Karpas-422 (cell line): ENCODE results near the gene DDX50. TPM values are rescaled to one million over a fixed set of nuclear protein-coding genes. Genes with fewer than 3 reads are reported as not detected.
"Not testable (repeated sequence)": the region's sequence is repeated elsewhere in the genome, so short reads cannot be mapped to it uniquely, and the experiment has no call there.

Experiments used
- DNase-seq: peaks from one replicate; pipeline ENCODE4 v3.0.0-alpha.2; 2015
- H2AFZ ChIP-seq: fragments of 200-600 bp; sonication (generic); 2 replicates; pipeline ENCODE4 v1.6.1; 2014; ENCODE audit warnings: antibody characterized with exemption, low read length, mixed read lengths
- H3K27ac ChIP-seq: fragments of 200-600 bp; sonication (generic); 2 replicates; pipeline ENCODE4 v1.5.1; 2014; ENCODE audit warnings: mild to moderate bottlenecking, low read length, moderate library complexity
- H3K27me3 ChIP-seq: fragments of 200-600 bp; sonication (generic); 2 replicates; pipeline ENCODE4 v1.6.1; 2014; ENCODE audit warnings: low read length, mixed read lengths
- H3K36me3 ChIP-seq: fragments of 200-600 bp; sonication (generic); 2 replicates; pipeline ENCODE4 v1.6.1; 2014; ENCODE audit warnings: low read length, mixed read lengths; ENCODE audit not compliant: insufficient read depth
- H3K4me1 ChIP-seq: fragments of 200-600 bp; sonication (generic); 2 replicates; pipeline ENCODE4 v1.6.1; 2014; ENCODE audit warnings: mild to moderate bottlenecking, low read length, mixed read lengths
- H3K4me2 ChIP-seq: fragments of 200-600 bp; sonication (generic); 2 replicates; pipeline ENCODE4 v1.6.1; 2014; ENCODE audit warnings: low read length, low read depth, mild to moderate bottlenecking; ENCODE audit not compliant: poor library complexity, severe bottlenecking
- H3K4me3 ChIP-seq: fragments of 200-600 bp; sonication (generic); 2 replicates; pipeline ENCODE4 v1.5.1; 2014; ENCODE audit warnings: mild to moderate bottlenecking, antibody characterized with exemption, low read length, mixed read lengths
- H3K79me2 ChIP-seq: fragments of 200-600 bp; sonication (generic); 2 replicates; pipeline ENCODE4 v1.6.1; 2014; ENCODE audit warnings: mild to moderate bottlenecking, low read length, mixed read lengths
- H3K9ac ChIP-seq: fragments of 200-600 bp; sonication (generic); 2 replicates; pipeline ENCODE4 v1.6.0; 2014; ENCODE audit warnings: low read length
- H3K9me2 ChIP-seq: fragments of 200-600 bp; sonication (generic), shearing (Covaris generic); replicated peaks from 2 replicates; pipeline ENCODE4 v1.6.0; 2014; ENCODE audit warnings: mild to moderate bottlenecking, low read length, moderate library complexity; ENCODE audit not compliant: insufficient read depth
- H3K9me3 ChIP-seq: fragments of 300-700, 200-600 bp; sonication (generic); 2 replicates; pipeline ENCODE4 v1.6.1; 2014; ENCODE audit warnings: low read length, mixed read lengths
- H4K20me1 ChIP-seq: fragments of 200-600 bp; sonication (generic); 2 replicates; pipeline ENCODE4 v1.6.1; 2014; ENCODE audit warnings: mild to moderate bottlenecking, antibody characterized with exemption, low read length, low read depth; ENCODE audit not compliant: insufficient read depth
- total RNA-seq: library from RNA; depleted of rRNA; stranded (reverse); fragments of >200 nt; shearing (Covaris generic); gene quantifications from 2 replicates; pipeline ENCODE4 v1.2.3, GENCODE V29; 2014; ENCODE audit warnings: low replicate concordance

The DDX50 gene
- total RNA-seq, 1 experiment from 2014 or later = 48.3 TPM

- H3K27me3 ChIP-seq = no peaks in the 10 kb centered on the region
- H3K36me3 ChIP-seq = peaks cover 33% of the 10 kb centered on the region
- H3K9ac ChIP-seq = peak overlapping the region; percentile 95
- peak overlapping the region; percentile 88 for H3K27ac ChIP-seq
- peak overlapping the region; percentile 92 for H3K4me3 ChIP-seq
- H4K20me1 ChIP-seq = peaks cover 33% of the 10 kb centered on the region
- DNase-seq = peak; percentile 79
- no peaks in the 10 kb centered on the region for H3K9me2 ChIP-seq
- H3K4me1 ChIP-seq = peaks cover 26% of the 10 kb centered on the region
- peak overlapping the region; percentile 86 for H3K4me2 ChIP-seq
- H3K9me3 ChIP-seq = no peaks in the 10 kb centered on the region
- peaks cover 62% of the 10 kb centered on the region for H3K79me2 ChIP-seq
- H2AFZ ChIP-seq = peak overlapping the region; percentile 19; the same call in 1 of the 2 replicates
These were observed 54.3 kb downstream of the DDX50 start for GRCh38 chr10:68955355-68955831.

GRCh38 chr10:68955832-68956532 is 54.9 kb downstream of the DDX50 start, which contains the start of gene DDX21:
Gene DDX21 (plus strand): TSS chr10:68956170. CDS start chr10:68956226, 56 bp downstream.
- DNase-seq = peak; percentile 98

GRCh38 chr10:68957284-68957615 is 56.1 kb downstream of the DDX50 start:
- DNase-seq = peak; percentile 43
- H3K9ac ChIP-seq = peak overlapping the region; percentile 95
- H3K4me2 ChIP-seq = peak overlapping the region; percentile 86
- no peaks in the 10 kb centered on the region for H3K9me2 ChIP-seq
- peak overlapping the region; percentile 88 for H3K27ac ChIP-seq
- H3K4me3 ChIP-seq = peak overlapping the region; percentile 92
- no peaks in the 10 kb centered on the region for H3K9me3 ChIP-seq
- H4K20me1 ChIP-seq = peaks cover 43% of the 10 kb centered on the region
- peaks cover 26% of the 10 kb centered on the region for H3K4me1 ChIP-seq
- no peak overlapping the region for H2AFZ ChIP-seq
- H3K79me2 ChIP-seq = peaks cover 81% of the 10 kb centered on the region
- H3K27me3 ChIP-seq = no peaks in the 10 kb centered on the region
- H3K36me3 ChIP-seq = peaks cover 50% of the 10 kb centered on the region

More at GRCh38 chr10:68955832-68956532, 54.9 kb downstream of the DDX50 start, which contains the start of gene DDX21:
- H3K27me3 ChIP-seq = no peaks in the 10 kb centered on the region
- peaks cover 38% of the 10 kb centered on the region for H3K36me3 ChIP-seq
- peak within 1 kb of the TSS; percentile 88 for H3K27ac ChIP-seq
- H2AFZ ChIP-seq = peak within 1 kb of the TSS; percentile 19; the same call in 1 of the 2 replicates
- H3K79me2 ChIP-seq = peaks cover 68% of the 10 kb centered on the region
- peak within 1 kb of the TSS; percentile 86 for H3K4me2 ChIP-seq
- peak within 1 kb of the TSS; percentile 92 for H3K4me3 ChIP-seq
- H4K20me1 ChIP-seq = peaks cover 34% of the 10 kb centered on the region
- no peaks in the 10 kb centered on the region for H3K9me3 ChIP-seq
- H3K9me2 ChIP-seq = no peaks in the 10 kb centered on the region
- peaks cover 26% of the 10 kb centered on the region for H3K4me1 ChIP-seq
- H3K9ac ChIP-seq = peak within 1 kb of the TSS; percentile 95

GRCh38 chr10:68957654-68958053 is 56.5 kb downstream of the DDX50 start:
- Histone ChIP-seq H3K9me3 (no peaks in the 10 kb centered on the region), H3K4me1 (peaks cover 26% of the 10 kb centered on the region), H4K20me1 (peaks cover 46% of the 10 kb centered on the region), H3K4me3 (peak overlapping the region; percentile 92), H3K79me2 (peaks cover 85% of the 10 kb centered on the region), H2AFZ (no peak overlapping the region), H3K4me2 (peak overlapping the region; percentile 86), H3K27me3 (no peaks in the 10 kb centered on the region), H3K36me3 (peaks cover 54% of the 10 kb centered on the region), H3K27ac (peak overlapping the region; percentile 88), H3K9me2 (no peaks in the 10 kb centered on the region), H3K9ac (peak overlapping the region; percentile 95)
- DNase-seq = no peak

- Histone ChIP-seq H2AFZ (no peak overlapping the region), H3K4me2 (no peak overlapping the region), H3K79me2 (peaks cover 88% of the 10 kb centered on the region), H3K27ac (no peak overlapping the region), H3K4me1 (peaks cover 21% of the 10 kb centered on the region), H3K27me3 (no peaks in the 10 kb centered on the region), H3K36me3 (peaks cover 62% of the 10 kb centered on the region), H3K9me3 (no peaks in the 10 kb centered on the region), H3K4me3 (no peak overlapping the region), H4K20me1 (peaks cover 52% of the 10 kb centered on the region), H3K9ac (no peak overlapping the region), H3K9me2 (no peaks in the 10 kb centered on the region)
- no peak for DNase-seq
These were observed 58.8 kb downstream of the DDX50 start for GRCh38 chr10:68959695-68960527.

- Histone ChIP-seq H2AFZ (no peak overlapping the region), H3K36me3 (peaks cover 78% of the 10 kb centered on the region), H3K4me2 (no peak overlapping the region), H3K27me3 (no peaks in the 10 kb centered on the region), H3K9ac (no peak overlapping the region), H3K27ac (no peak overlapping the region), H4K20me1 (peaks cover 52% of the 10 kb centered on the region), H3K9me2 (no peaks in the 10 kb centered on the region), H3K4me3 (no peak overlapping the region), H3K79me2 (peaks cover 86% of the 10 kb centered on the region), H3K9me3 (no peaks in the 10 kb centered on the region), H3K4me1 (peaks cover 9% of the 10 kb centered on the region)
- DNase-seq = no peak
These were observed 62.0 kb downstream of the DDX50 start for GRCh38 chr10:68963151-68963550.

- Histone ChIP-seq H3K36me3 (peaks cover 84% of the 10 kb centered on the region), H3K4me1 (no peaks in the 10 kb centered on the region), H3K27ac (no peak overlapping the region), H4K20me1 (peaks cover 18% of the 10 kb centered on the region), H3K9ac (no peak overlapping the region), H2AFZ (no peak overlapping the region), H3K9me3 (no peaks in the 10 kb centered on the region), H3K9me2 (no peaks in the 10 kb centered on the region), H3K4me2 (no peak overlapping the region), H3K4me3 (no peak overlapping the region), H3K27me3 (no peaks in the 10 kb centered on the region), H3K79me2 (peaks cover 46% of the 10 kb centered on the region)
- no peak for DNase-seq
These were observed 72.9 kb downstream of the DDX50 start for GRCh38 chr10:68973975-68974374.

- H3K79me2 ChIP-seq = peaks cover 37% of the 10 kb centered on the region
- H3K4me3 ChIP-seq, H3K9me2 ChIP-seq, H3K27ac ChIP-seq, H3K9me3 ChIP-seq, H2AFZ ChIP-seq, H3K27me3 ChIP-seq, H3K4me1 ChIP-seq, DNase-seq, H3K9ac ChIP-seq, H3K4me2 ChIP-seq: not testable (repeated sequence)
- H3K36me3 ChIP-seq = peaks cover 86% of the 10 kb centered on the region
- peaks cover 18% of the 10 kb centered on the region for H4K20me1 ChIP-seq
These were observed 74.9 kb downstream of the DDX50 start for GRCh38 chr10:68975936-68976473.
